NCI-H146 treated with DMSO at 0.1 percent for 48 hours (cell line): ENCODE data around the gene VTI1A.
"Not testable (repeated sequence)": the region's sequence is repeated elsewhere in the genome, so short reads cannot be mapped to it uniquely, and the experiment has no call there.

Experiments
- DNase-seq: peaks from one replicate; lab custom pipeline; 2025; ENCODE audit not compliant: unreplicated experiment; lab: John Stamatoyannopoulos, UW

Gene VTI1A

GRCh38 chr10:112849546-112849945 is 402.5 kb downstream of the VTI1A start:
- DNase-seq, result no peak

GRCh38 chr10:112851181-112851580 is 404.2 kb downstream of the VTI1A start:
- no peak for DNase-seq

- no peak for DNase-seq
Measured at GRCh38 chr10:112851588-112852211, 404.7 kb downstream of the VTI1A start.

GRCh38 chr10:112852306-112852705 is 405.3 kb downstream of the VTI1A start:
- DNase-seq, result no peak

- no peak for DNase-seq
Measured at GRCh38 chr10:112855134-112855533, 408.1 kb downstream of the VTI1A start.

- DNase-seq, result no peak
Measured at GRCh38 chr10:112857493-112857892, 410.5 kb downstream of the VTI1A start.

- DNase-seq, result no peak
Measured at GRCh38 chr10:112858986-112859651, 412.1 kb downstream of the VTI1A start.

- DNase-seq, result no peak
Measured at GRCh38 chr10:112859793-112860192, 412.8 kb downstream of the VTI1A start.

- not testable (repeated sequence) for DNase-seq
Measured at GRCh38 chr10:112863461-112863860, 416.4 kb downstream of the VTI1A start.
